GM21825 (cell line): ENCODE measurements around the gene CABYR.

Experiments
- ATAC-seq: cut with Tn5 transposase; IDR thresholded peaks from one replicate; pipeline ENCODE4 v1.9.1; 2021; ENCODE audit warnings: mild to moderate bottlenecking, moderate library complexity; ENCODE audit not compliant: unreplicated experiment

Gene CABYR

GRCh38 chr18:24138789-24139616 lies at the start of gene CABYR:
CABYR (plus strand) TSS chr18:24139062; CDS start chr18:24143115, 4,053 bp downstream.
- peak; percentile 94 for ATAC-seq

- no peak for ATAC-seq
Measured at GRCh38 chr18:24089076-24089475, 49.8 kb upstream of the CABYR start.

- ATAC-seq: no peak
Measured at GRCh38 chr18:24089515-24090337, 49.1 kb upstream of the CABYR start.

GRCh38 chr18:24090876-24091275 lies 48.0 kb upstream of the CABYR start:
- ATAC-seq: no peak

- ATAC-seq: no peak
Measured at GRCh38 chr18:24094561-24094960, 44.3 kb upstream of the CABYR start.

GRCh38 chr18:24095976-24096375 lies 42.9 kb upstream of the CABYR start:
- ATAC-seq: no peak

GRCh38 chr18:24103320-24104021 lies 35.4 kb upstream of the CABYR start:
- ATAC-seq: no peak

GRCh38 chr18:24104486-24104885 lies 34.4 kb upstream of the CABYR start:
- ATAC-seq: no peak

- ATAC-seq: no peak
Measured at GRCh38 chr18:24108641-24109040, 30.2 kb upstream of the CABYR start.

- no peak for ATAC-seq
Measured at GRCh38 chr18:24111936-24112335, 26.9 kb upstream of the CABYR start.

- no peak for ATAC-seq
Measured at GRCh38 chr18:24112464-24112863, 26.4 kb upstream of the CABYR start.

GRCh38 chr18:24112874-24113615 lies 25.8 kb upstream of the CABYR start:
- ATAC-seq: no peak

GRCh38 chr18:24114924-24115549 lies 23.8 kb upstream of the CABYR start:
- ATAC-seq: no peak

- no peak for ATAC-seq
Measured at GRCh38 chr18:24115628-24116027, 23.2 kb upstream of the CABYR start.

- no peak for ATAC-seq
Measured at GRCh38 chr18:24118750-24119577, 19.9 kb upstream of the CABYR start.

- no peak for ATAC-seq
Measured at GRCh38 chr18:24120676-24121075, 18.2 kb upstream of the CABYR start.

- no peak for ATAC-seq
Measured at GRCh38 chr18:24121625-24122024, 17.2 kb upstream of the CABYR start.

GRCh38 chr18:24126155-24126961 lies 12.5 kb upstream of the CABYR start:
- ATAC-seq: no peak

- ATAC-seq: no peak
Measured at GRCh38 chr18:24127735-24128134, 11.1 kb upstream of the CABYR start.
